SJSA1 (cell line): ENCODE results near the gene PELI1. TPM values are rescaled to one million over a fixed set of nuclear protein-coding genes. Genes with fewer than 3 reads are reported as not detected.

ENCODE experiments used
- total RNA-seq: library from RNA; depleted of rRNA; stranded (reverse); fragments of >200 nt; shearing (Covaris generic); gene quantifications from 2 replicates; pipeline ENCODE4 v1.2.3, GENCODE V29; 2014; rRNA removed

Gene PELI1
- total RNA-seq, 1 experiment from 2014 or later = 10.4 TPM

Other genes with a start within 250 kb of the PELI1 start
- 27.3 and 32.8 TPM in 2 replicates for gene VPS54, start 125.0 kb downstream of the PELI1 start, total RNA-seq